DMS53 (cell line): ENCODE results near the gene STX11.
"Not testable (repeated sequence)": the region's sequence is repeated elsewhere in the genome, so short reads cannot be mapped to it uniquely, and the experiment has no call there.

Experiments used
- DNase-seq: peaks from one replicate; lab custom pipeline; 2025; lab: John Stamatoyannopoulos, UW

STX11 gene

DNA sequence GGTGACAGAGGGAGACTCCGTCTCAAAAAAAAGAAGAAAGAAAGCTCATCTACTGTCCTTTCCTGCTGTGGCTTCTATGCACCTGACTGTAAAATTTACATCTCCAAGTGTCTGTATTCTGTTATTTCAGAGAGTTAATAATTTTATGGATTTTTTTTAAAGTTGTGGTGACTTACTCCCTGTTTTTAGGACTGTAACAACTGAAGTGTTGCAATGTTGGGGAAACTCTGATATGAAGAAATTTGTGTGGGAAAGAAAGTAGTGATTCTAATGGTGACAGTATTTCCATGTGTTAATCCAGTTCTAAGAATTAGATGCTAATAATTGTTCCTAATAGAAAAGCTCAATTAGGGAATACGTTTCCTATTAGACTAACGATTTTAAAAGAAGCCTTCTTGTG is 27.4 kb downstream of the STX11 start:
- DNase-seq: no peak

DNA sequence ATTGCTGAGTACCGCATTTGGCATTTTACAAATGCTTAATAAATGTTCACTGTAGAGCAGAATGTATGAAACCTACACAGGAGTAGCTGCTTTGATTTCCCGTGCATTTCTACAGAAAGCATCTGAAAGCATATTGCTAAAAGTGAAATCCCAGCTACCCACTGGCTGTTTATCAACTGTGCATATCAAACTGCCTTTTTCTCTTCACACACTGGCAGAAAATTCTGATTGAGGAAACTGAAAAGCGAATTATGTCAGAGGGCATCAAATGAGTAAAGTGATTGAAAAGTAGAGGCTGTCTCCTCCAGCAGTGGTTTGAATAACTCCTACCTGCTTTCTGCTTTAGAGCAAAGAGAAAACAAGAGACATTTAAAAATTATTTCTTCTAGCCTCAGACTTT is 28.0 kb downstream of the STX11 start:
- DNase-seq: no peak

DNA sequence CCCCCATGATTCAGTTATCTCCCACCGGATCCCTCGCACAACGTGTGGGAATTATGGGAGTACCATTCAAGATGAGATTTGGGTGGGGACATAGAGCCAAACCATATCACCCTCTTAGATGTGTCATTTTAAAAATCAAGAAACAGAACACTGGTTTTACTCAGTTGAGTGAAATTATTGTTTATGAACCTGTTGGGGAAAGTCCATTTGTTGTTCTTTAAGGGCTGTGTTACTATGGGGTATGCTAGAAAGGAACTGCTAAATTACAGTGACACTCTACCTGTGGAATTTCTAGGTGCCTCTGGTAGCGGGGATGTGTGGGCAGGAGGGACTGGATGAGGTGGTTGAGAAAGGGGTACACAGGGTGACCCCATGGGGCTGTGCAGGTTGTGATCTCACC is 28.9 kb downstream of the STX11 start:
- no peak for DNase-seq

DNA sequence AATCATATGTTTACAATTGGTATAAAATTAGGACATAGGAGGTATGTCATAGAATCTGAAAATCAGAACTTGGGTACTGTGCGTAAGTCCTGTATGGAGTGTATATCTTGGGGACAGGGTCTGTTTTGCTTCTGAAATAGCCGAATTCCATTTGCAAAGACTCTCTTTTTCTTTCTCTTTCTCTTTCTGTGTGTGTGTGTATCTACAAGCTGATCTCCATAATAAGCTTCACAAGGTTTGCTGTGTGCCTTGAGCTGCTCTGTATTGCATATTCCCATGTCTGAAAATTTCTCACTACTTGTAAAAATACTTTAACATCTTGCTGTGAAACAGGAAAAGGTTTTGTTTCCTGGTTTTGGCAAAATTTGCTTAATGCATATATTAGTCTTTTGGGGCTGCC is 29.5 kb downstream of the STX11 start:
- DNase-seq: no peak

DNA sequence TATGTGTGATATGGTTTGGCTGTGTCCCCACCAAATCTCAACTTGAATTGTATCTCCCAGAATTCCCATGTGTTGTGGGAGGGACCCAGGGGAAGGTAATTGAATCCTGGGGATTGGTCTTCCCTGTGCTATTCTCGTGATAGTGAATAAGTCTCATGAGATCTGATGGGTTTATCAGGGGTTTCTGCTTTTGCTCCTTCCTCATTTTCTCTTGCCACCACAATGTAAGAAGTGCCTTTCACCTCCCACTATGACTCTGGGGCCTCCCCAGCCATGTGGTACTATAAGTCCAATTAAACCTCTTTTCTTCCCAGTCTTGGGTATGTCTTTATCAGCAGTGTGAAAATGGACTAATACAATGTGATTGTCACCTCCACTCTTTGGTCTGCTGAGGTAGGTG is 30.0 kb downstream of the STX11 start:
- DNase-seq: not testable (repeated sequence)

DNA sequence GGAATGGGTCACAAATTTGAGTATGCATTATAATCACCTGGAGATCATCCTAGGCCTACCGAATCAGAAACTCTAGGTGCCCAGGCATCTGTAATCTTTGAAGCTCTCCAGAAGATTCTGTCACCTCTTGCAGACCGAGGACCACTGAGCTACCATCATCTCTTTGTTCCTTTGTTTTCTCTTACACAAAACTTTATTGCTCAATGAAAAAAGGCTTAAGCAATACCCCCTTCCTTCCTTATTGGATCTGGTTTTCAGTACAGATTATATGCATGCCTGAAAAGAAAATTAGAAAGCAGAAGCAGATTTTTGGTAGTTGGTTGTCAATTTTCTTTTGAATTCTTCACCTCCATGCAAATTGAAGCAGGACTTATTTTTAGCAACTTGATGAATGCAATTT is 31.3 kb downstream of the STX11 start:
- no peak for DNase-seq

DNA sequence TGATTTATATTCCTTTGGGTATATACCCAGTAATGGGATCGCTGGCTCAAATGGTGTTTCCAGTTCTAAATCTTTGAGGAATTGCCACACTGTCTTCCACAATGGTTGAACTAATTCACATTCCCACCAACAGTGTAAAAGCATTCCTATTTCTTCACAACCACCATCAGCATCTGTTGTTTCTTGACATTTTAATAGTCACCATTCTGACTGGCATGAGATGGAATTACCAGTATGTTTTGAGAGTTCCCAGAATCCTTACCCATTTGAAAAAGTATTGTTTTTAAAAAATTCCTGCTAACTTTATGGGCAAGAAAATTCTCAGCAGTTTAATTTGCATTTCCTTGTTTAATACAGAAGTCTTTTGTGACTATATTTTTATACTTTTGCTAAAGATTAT is 33.9 kb downstream of the STX11 start:
- DNase-seq: not testable (repeated sequence)

DNA sequence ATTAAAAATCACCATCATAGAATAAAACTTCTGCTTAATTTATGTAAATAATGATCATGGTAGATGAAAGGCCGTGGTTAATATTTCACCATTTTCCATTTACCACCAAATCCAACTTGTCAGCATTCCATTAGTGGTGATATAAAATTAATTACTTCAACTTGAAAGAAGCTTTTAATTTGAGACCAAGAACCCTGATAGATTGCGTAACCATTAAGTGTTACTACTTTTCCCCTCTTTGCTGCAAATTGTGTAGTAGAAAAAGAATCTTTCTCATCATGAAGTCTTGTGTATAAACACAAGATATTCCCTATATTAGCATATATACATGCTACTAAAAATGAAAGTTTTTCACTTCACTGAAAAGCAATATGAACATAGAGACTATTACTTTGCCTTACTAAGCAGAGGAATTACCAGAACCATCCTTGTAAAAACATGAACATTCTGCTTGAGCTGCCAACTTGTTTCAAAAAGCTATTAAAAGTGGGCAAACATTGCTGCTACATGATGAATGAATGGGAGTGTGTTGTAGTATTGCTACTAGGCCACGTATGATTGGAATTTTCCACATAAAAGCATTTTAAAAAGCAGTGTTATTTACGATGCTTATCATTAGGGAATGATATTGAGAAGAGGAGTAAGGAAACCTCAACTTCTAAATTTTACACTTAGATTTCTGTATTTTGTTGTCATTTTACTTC is 35.0 kb downstream of the STX11 start:
- no peak for DNase-seq

DNA sequence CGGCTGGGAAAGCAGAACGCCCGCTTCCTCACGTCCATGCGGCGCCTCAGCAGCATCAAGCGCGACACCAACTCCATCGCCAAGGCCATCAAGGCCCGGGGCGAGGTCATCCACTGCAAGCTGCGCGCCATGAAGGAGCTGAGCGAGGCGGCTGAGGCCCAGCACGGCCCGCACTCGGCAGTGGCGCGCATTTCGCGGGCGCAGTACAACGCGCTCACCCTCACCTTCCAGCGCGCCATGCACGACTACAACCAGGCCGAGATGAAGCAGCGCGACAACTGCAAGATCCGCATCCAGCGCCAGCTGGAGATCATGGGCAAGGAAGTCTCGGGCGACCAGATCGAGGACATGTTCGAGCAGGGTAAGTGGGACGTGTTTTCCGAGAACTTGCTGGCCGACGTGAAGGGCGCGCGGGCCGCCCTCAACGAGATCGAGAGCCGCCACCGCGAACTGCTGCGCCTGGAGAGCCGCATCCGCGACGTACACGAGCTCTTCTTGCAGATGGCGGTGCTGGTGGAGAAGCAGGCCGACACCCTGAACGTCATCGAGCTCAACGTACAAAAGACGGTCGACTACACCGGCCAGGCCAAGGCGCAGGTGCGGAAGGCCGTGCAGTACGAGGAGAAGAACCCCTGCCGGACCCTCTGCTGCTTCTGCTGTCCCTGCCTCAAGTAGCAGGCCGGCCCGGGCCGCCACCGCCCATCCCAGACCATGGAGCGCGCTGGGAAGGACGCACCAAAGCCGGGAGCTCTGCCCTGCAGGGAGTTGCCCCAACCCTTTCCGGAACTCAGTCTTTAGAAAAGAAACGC is 36.7 kb downstream of the STX11 start:
- no peak for DNase-seq

DNA sequence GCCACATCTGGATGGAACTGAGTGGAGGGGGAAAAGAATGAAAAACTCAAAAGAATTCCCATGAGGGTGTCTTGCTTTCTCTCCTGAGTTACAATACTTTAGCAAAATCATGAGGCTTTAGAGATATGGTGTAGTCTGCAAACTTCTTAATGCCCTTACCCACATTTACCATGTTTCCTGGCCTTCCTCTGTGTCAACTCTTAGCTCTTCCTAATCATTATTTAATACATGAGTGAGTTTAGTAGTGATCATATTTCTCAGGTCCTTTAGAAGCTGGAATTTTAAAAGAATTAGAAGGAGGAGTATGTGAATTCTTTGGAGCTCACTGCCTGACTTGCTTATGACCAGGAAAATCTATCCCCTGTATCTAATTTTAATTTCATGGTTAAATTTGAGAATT is 39.0 kb downstream of the STX11 start:
- DNase-seq: no peak

DNA sequence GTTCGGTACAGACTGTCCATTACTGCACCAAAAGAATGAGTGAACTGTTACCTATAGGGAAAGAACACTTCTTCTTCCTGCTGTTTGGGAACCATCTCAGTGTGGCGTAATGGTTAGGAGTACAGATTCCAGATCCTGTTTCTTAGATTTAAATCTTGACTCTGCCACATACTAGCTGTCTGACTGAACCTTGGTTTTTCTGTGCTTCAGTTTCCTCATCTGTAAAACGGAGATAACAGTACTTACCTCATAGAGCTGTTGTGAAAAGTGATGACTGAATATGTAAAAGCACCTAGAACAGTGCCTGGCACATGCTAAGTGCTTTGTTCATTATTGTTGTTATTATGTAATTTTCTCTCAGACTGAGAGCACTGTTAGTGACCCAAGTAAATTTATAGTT is 39.8 kb downstream of the STX11 start:
- DNase-seq: no peak

DNA sequence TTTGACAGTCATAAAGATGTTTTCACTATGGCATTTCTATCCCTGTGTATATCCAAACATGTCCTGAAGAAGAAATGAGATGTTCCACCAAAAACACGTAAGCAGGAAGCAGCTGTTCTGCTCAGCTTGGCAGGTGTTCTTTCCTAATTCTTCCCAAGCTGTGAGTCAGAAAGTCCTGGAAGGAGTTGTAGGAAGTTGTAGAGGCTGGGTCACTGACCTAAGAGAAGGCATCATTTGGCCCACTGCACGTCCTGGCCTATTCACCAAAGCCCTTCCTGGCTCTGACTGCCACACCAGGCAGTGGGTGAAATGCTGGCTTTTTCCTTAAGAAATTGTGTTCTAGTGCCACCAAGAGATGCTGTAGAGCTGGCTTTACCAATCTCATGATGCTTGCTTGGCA is 40.3 kb downstream of the STX11 start:
- DNase-seq: peak; percentile 25

DNA sequence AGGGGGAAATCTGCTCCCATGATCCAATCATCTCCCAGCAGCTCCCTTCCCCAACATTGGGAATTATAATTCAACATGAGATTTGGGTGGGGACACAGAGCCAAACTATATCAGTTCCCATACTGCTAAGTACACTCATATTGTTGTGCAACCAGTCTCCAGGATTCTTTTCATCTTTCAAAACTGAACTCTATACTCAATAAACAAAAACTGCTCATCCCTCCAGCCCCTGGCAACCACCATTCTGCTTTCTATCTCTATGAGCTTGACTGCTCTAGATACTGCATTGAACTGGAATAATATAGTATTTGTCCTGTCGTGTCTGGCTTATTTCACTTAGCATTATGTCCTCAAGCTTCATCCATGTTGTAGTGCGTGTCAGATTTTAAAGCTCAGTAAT is 42.9 kb downstream of the STX11 start:
- DNase-seq: no peak

DNA sequence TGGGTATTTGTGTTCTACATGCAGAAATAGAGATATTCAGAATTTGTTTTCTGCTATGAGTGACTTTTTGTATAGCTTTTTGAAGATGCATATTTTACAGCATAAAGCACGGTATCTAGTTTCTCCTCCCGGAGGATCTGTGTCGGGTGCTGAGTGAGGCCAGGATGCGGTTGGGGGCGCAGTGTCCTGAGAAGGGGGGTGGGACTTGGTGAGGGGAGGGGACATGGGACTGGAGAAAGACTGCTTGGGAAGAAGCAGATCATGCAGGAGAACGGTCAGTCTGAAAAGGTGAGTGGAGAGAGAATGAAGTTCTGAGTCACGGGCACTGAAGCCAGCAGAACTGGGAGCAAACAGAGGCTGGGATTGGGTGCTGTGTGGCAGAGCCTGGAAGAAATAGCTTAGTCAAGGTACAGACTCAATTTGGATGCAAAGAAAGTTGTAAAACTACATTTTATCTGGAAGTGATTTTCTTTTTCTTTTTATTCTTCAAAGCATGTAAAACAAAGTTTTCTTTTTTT is 44.0 kb downstream of the STX11 start:
- DNase-seq: no peak

DNA sequence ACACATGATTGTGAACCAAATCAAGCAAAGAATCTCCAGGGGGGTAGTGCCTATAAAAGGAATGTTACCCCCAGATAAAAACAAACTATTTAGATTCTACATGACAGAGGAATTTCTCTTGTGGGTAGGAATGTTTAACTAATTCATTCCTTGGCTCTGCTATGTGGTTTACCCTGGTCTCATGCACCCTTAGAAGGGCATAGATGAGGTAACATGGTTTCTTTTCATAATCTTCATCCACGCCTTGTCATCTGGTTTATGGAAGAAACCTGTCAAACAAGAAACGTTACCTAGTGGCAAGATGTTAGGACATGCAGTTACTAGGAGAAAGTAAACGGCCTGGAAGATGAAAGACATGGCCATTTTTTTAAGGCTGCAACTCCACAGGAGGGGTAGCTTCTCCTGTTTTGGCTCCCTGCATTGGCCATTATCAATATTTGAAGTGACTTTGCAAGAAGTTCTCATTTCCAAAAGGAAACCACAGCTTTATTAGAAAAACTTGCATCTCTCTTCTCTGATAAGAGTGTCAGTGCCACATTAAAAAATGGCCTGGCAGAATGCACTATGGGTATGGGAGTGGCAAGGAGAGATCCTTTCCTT is 45.5 kb downstream of the STX11 start:
- DNase-seq: peak; percentile 11

DNA sequence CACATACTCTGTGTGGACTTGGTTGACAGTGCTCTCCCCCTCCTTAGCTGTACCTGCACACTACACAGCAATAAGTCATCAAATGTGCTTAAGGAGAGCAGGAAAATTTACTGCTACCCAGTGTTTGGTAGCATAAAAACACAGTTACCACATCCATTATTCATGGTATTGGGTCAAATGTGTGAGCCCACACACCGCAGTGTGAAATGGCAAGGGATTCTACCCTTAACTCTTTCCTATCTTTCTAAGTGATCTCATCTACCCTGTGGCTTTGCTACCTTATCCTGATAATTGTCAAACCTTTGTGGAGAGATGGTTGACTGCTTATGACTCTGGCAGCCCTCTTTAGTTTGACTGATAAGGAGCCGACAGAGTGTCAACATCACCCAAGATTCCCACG is 47.6 kb downstream of the STX11 start:
- no peak for DNase-seq

DNA sequence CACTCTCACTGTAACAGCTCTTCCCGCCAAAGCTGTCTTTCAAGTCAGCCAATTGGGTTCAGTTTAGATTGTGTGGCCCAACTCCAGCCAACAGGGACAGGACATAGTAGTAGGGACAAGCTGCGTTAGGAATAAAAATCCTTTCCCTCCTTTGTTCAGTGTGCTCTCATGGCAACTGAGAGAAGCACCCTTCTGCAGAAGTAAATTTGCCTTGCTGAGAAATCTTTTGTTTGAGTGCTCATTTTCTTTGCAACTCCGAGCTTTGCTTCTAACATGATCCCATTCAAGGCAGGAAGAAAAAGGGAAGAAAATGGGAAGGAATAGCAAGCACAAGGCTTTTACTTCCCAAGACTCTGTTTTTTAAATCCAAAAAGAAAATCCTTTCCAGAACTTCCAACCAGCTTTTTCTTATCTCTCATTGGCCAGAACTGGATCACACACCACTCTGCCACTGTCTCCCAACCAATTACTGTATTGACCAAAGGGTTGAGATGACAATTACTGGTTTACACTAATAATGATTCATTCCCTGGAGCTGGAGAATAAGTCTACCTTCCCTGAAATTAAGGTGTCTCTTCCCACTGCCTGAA is 52.7 kb downstream of the STX11 start:
- DNase-seq: no peak

DNA sequence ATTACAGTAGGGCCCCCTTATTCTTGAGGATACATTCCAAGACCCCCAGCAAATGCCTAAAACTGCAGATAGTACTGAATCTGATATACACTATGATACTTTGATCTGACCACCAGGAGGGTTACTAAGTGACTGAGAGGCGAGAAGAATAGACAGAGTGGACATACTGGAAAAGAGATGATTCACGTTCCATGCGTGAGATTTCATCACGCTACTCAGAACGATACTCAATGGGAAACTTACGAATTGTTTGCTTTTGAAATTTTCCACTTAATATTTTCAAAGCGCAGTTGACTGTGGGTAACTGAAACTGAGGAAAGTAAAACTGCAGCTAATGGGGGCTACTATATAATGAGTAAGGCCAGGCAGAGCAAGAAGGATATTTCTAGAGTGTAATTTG is 60.8 kb downstream of the STX11 start:
- DNase-seq: no peak

DNA sequence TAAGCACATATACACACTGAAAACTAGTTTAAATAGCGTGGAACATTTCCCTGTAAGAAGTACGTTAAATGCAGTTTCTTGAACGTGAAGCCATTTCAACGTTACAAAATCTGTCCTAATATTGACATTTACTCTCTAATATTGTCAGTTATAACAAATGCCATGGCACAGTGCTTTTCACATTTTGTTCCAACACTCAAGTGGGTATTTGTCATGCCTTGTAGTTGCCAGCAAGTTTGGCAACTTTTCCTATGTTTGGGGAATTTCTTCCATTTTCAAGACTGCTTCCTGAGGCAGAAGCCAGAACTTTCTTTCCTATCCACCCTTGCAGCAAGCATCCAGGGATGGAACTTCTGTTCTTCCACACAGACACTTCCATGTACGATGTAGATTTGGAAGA is 63.0 kb downstream of the STX11 start:
- DNase-seq: no peak

DNA sequence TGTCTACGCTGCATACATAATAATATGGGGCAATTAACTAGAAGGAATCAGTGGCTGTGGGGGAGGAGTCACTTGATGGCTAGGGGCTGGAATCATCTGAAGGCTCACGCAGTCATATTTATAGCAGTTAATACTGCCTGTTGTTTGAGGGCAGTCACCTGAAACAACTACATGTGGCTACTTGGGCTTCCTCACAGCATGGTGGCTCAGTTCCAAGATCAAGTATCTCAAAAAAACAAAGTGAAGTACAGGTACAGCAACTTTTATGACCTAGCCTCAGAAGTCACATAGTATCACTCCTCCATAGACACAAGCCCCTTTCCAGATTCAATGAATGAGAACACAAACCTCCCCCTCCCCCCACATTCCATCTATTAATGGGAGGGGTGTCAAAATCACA is 63.7 kb downstream of the STX11 start:
- DNase-seq: no peak

DNA sequence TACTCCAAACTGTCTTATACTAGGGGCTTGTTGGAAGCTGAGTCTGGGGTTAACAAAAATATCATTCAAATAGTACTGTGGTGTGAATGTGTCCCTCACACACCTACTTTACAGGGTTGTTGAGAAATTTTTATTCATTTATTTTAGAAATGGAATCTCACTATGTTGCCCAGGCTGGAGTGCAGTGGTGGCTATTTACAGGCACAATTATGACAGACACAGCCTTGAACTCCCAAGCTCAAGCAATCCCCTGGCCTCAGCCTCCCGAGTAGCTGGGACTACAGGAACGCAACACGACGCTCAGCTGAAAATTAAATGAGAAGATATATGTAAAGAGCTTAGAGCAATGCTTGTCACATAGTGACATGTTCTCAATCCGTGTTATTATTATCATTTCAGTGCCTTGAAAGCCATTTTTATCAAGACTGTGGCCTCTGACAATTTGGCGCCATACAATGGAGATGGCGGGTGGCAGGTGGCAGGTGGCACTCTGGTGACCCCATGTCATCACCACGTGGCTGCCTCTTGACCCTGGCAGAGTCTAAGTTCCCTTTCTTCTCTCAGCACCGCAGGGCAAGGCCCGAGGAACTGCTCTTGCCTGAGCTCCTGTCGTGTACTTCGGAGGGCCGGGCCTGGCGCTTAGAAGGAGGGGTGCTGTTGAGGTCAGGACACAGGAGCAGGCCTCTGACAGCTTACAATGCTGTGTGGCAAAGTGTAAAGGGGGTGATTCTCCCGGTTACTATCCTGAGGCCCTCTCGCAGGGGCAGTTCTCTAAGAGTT is 64.5 kb downstream of the STX11 start:
- no peak for DNase-seq

DNA sequence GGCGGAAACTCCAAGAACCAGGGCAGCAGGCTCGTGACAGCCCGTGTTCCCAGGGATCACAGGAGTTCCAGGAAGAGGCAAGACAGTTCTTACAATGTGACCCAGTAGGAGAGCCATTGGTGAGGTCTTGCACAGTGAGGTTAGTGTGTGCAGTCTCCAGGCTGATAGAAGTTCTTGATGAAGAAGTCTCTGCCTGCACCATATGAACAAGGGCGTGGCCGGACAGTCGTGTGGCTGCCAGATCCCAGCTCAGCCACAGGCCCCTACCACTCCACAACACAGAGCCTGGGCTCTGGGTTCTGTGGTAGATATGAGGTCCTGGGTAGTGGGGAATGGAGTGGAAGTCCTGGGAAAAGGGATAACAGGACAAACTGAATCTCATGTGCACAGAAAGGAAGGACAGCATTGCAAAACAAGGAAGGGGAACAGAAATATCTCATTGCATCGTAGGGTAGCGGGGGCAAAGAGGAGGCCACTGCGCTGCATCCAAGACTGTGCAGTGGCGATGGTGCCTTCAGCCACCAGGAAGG is 65.2 kb downstream of the STX11 start:
- DNase-seq: peak; percentile 37
